HG03097 (cell line): ENCODE data around the gene IFITM1.

ENCODE experiments used
- ATAC-seq: cut with Tn5 transposase; IDR thresholded peaks from one replicate; pipeline ENCODE4 v1.9.1; 2021; ENCODE audit not compliant: unreplicated experiment, low FRiP score

The IFITM1 gene

DNA sequence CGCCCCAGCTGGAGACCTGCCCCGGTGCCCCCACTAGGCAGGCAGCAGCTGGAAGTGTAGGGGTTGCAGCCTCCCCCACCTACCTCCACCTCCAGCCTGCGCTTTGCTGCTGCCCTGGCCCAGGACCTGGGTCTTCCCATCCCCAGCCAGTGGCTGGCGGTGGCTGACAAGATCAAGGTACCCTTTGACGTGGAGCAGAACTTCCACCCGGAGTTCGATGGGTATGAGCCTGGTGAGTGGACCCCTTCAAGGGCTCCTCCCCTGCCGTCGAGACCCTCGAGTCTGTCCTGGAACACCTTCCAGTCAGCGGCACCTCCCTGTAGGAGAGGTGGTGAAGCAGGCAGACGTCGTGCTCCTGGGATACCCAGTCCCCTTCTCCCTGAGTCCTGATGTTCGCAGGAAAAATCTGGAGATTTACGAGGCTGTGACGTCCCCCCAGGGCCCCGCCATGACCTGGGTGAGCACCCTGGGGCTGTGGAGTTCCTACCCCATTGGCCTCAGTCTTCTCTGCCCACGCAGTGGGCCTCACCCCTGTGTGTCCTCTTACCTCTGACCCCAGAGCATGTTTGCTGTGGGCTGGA lies 20.5 kb upstream of the IFITM1 start:
- ATAC-seq = no peak

- ATAC-seq = no peak
Measured at GRCh38 chr11:293852-294661, 19.8 kb upstream of the IFITM1 start.

GRCh38 chr11:294780-295179 lies 19.1 kb upstream of the IFITM1 start:
- no peak for ATAC-seq

DNA sequence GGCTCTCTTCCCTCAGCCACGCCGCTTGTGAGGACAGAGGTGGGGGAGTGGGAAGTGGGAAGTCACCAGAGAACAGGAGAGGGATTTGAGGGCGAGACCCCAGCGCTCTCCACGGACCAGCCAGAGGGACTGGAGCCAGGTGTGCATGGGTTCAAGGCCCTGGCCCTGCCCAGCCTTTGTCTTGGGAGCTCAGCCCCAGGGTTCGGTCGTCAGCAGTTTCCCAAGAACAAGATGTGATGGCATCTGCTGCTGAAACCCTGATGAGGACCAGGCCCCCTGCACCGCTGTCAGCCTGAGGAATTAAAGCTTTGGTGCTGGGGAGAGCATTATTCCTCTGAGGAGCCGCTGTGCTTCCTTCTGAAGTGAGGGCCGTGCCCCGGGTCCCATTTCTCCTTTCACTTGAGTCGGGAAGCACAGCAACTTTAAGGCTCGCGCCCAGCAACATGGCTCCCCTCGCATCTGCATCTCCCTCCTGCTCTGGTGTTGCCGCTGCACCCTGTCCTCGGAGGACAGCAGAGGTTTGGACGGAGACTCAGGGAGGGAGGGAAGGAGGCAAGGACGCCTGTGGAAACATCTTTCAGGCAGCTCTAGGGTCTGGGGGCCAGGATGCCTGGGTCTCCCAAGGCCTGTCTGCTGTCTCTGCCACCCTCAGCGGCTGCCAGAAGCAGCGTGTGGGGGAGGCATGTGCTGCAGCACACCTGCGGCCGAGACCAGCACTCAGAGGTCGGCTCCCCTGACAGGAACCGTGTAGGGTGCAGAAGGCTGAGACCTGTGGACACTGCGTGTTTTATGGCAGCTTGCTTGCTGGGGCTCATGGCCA lies 18.3 kb upstream of the IFITM1 start:
- no peak for ATAC-seq

DNA sequence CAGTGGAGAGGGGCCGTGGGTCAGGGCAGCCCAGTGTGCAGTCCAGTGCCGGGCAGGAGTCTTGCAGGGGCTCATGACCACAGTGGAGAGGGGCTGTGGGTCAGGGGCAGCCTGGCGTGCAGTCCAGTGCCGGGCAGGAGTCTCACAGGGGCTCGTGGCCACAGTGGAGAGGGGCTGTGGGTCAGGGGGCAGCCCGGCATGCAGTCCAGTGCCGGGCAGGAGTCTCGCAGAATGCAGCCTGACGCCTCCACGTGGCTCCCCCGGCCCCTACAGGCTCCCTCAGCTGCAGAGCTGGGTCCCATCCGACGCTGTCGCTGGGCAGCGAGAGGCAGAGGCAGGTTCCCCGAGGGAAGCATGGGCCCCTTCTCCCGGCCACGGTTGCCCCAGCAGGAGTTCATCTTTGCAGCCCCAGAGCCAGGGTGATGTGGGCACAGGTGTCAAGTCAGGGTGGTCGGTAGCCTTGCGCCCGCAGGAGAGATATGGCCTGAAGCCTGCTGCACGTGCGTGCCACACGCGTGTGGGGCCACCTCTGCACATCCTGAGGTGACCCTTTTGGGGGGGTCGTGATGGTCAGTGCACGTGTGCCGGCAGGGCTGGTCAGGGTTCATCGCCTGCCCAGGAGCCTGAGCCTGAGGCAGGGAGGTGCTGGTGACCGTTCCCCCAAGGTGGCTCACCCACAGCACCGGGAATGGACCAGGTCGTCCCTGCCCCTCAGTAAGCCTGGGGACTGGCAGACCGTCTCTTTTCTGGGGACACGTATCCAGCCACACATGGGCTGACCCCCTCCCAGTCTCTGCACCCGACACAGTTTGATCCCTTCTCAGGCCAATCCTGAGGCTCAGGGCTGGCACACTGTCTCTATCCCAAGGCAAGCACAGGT lies 17.4 kb upstream of the IFITM1 start:
- ATAC-seq = no peak

- ATAC-seq = no peak
Measured at GRCh38 chr11:297051-297585, 16.7 kb upstream of the IFITM1 start.

DNA sequence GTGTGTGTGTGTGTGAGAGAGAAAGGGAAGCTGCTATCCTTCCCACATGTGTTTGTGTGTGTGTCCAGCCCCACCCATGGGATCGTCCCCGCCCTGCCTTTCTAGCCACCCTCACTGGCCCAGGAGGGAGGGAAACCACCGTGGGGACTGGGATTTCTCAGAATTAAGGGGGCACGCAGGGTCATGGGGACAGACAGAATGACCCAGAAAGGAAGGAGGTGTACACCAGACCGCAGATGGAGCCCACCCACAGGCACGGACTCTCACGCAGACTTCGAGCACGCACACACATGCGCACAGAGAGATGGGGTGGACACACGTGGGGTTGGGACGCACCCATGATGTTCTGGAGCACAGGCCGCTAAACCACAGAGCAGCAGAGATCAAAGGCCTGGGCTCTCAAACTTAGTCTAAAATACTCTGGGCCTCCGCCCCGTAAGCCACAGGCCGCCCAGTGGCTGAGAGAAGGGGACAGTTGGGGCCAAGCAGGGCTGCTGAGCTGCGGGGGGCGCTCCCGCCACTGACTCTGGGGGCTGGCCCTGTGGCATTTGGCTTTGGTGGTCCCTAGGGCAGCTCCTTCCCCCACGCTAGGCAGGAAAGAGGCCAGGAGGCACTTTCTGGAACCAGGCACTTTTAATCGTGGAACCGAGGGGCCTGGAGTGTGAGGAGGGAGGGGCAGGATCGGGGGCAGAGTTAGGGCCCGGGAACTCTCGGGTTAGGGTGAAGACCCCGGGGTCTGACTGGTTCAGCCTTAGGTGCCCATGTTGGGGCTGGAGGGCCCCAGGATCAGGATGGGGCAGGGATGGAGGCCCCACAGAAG lies 16.0 kb upstream of the IFITM1 start:
- ATAC-seq = no peak

DNA sequence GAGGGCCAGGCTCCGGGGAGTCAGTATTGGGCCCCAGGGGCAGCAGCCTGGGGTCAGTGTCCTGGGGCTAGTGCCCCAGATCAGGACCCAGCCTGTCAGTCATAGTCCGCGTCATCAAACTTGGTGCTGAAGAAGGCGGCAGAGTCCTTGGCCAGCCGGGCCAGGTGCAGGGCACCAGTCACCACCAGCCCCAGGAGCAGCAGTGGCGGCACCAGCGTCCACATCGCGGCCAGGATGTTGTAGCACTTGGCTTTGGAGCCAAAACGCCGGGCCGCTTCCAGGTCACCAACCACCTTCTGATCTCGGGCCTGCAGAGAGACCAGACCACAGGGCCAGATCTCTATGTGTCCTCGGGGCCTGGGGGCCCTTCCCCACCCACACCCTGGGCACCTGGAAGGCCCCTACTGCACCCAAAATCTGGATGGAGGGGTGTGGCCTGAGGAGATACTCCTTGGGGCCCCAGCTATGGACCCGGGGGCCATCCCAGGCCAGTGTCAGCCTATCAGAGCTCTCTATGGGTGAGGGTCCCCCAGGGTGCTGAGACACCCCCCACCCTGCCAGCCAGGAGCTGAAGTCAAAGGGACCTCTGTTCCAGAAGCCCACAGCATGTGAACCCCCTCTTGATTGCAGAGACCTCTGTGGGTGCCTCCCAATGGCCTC lies 15.3 kb upstream of the IFITM1 start:
- no peak for ATAC-seq

DNA sequence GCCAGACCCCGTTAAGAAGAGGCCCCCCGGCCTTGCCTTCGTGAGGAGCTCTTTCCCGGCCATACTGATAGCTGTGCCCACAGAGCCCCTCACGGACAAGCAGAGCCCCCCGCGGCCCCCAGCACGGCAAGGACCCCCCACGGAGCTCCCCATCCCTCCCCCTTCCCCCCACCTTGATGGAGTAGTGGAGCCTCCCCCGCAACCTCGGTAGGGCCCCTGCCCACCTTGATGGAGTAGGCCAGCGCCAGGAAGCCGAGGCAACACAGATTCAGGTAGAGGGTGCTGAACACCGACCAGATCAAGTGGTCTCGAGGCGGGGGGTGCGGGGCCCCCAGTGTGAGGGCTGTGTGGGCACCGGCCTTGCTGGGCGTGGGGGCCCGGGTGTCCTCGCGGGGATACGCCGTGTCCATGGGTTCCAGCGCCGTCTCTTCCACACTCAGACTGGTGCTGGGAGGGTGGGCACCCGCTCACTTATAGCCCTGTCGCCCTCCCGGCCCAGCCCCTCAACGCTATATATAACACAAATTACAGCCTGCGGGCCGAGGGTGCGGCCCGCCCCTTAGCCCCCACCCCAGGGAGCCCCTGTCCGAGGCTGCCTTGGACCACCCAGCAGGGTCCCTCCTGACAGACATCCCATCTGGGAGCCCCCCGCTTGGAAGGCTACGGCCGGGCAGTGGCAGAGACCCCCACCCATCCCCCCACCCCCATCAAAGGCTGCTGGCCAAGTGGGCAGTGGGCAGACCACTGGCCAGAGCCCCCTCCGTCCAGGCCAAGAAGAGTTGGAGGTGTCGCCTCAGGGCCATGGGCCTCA lies 14.6 kb upstream of the IFITM1 start, which contains the start of gene IFITM5:
Gene IFITM5, minus strand, starts transcription at position 446 of the 811 bp plus-strand sequence. Its CDS starts 36 bp downstream, at position 410.
- ATAC-seq = no peak

- no peak for ATAC-seq
Measured at GRCh38 chr11:299951-300735, 13.7 kb upstream of the IFITM1 start.

DNA sequence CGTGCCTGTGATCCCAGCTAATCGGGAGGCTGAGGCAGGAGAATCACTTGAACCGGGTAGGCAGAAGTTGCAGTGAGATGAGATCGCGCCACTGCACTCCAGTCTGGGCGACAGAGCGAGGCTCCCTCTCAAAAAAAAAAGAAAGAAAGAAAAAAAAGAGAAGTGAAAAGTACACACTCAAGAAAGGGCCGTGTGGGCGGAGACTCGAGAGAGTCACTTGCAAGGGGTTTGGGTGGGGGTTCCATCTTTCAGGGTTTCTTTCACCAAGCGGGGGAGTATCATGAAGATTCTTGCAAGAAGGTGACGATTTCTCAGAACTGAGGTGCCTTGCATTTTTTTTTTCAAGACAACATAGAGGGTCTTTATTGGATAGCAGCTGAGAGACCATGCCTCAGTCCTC lies 10.5 kb upstream of the IFITM1 start:
- no peak for ATAC-seq

GRCh38 chr11:304061-304506 lies 9.8 kb upstream of the IFITM1 start:
- no peak for ATAC-seq

DNA sequence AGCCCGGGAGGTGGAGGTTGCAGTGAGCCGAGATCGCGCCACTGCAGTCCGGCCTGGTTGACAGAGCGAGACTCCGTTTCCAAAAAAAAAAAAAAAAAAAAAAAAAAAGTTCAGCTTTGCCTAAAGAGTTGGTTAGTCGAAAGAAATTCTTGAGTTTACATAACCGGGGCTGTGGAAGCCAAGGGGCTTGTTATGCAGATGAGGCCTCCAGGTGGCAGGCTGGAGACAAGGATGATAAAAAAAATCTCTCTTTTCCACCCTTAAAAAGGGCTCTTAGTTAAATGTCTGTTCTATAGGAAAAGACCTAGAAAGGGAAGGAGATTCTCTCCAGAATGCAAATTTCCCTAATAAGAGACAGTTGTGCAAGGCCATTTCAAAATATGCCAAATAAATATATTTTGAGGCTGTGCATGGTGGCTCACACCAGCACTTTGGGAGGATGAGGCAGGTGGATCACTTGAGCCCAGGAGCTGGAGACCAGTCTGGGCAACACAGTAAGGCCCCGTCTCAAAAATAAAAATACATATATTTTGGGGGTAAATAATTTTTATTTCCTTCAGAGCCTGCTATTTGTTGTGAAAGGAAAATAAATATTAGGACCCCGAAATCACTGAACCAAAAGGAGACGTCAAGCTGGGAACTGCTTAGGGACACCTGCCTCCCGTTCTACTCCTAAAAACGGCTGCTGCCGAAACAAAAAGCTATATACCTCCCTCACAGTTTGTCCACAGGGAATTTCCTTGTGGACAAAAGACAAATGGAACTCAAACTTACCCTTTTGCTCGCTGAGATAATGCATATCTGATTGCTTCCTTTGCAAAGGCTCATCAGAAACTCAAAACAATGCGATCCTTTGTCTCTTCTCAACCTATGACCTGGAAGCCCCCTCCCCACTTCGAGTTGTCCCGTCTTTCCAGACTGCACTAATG lies 8.7 kb upstream of the IFITM1 start:
- no peak for ATAC-seq

DNA sequence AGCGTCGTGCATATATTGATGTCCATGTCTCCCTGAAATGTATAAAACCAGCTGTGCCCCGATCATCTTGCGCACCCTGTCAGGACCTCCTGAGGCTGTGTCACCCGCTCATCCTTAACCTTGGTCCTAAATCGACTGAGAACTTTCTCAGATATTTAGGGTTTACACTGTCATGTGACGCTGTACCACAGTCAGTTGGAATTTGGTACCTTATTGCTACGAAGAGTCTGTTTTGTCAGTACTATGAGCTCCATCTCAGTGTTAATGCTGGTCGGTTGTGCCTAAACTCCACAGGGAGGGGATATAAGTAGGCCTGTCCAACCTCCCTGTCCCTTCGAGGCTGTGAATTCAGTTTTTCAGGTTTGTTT lies 8.0 kb upstream of the IFITM1 start:
- ATAC-seq = no peak

GRCh38 chr11:306645-307371 lies 7.0 kb upstream of the IFITM1 start:
- ATAC-seq = no peak
